Astrocyte (in vitro differentiated cells and primary cell): Measurements from ENCODE around the gene DNAH5. TPM values are rescaled to one million over a fixed set of nuclear protein-coding genes. Genes with fewer than 3 reads are reported as not detected.

ENCODE experiments used
- DNase-seq: peaks from one replicate; pipeline ENCODE4 v3.0.0-alpha.2; 2010; ENCODE audit warnings: low read depth
- FAIRE-seq: peaks from 2 replicates; lab custom pipeline; 2011; peaks lifted over from hg19 to GRCh38; lab: Jason Lieb, UNC
- H2AFZ ChIP-seq: 2 replicates; pipeline ENCODE4 v1.6.0; 2012; ENCODE audit warnings: low read depth, low read length, inconsistent platforms
- H3K27ac ChIP-seq: 2 replicates; pipeline ENCODE4 v1.5.1; 2011; ENCODE audit warnings: low read depth, low read length, inconsistent platforms
- H3K27me3 ChIP-seq: 2 replicates; pipeline ENCODE4 v1.6.0; 2011; ENCODE audit warnings: low read length, inconsistent platforms; ENCODE audit not compliant: insufficient read depth
- H3K36me3 ChIP-seq: 2 replicates; pipeline ENCODE4 v1.5.1; 2011; ENCODE audit warnings: low read length, inconsistent platforms; ENCODE audit not compliant: insufficient read depth
- H3K4me1 ChIP-seq: 2 replicates; pipeline ENCODE4 v1.5.1; 2011; ENCODE audit warnings: low read length, inconsistent platforms; ENCODE audit not compliant: insufficient read depth
- H3K4me2 ChIP-seq: 2 replicates; pipeline ENCODE4 v1.6.0; 2012; ENCODE audit warnings: low read length, inconsistent platforms
- H3K4me3 ChIP-seq: 2 replicates; pipeline ENCODE4 v1.5.1; 2011; ENCODE audit warnings: low read depth, mild to moderate bottlenecking, low read length, inconsistent platforms; ENCODE audit not compliant: insufficient read depth
- H3K79me2 ChIP-seq: 2 replicates; pipeline ENCODE4 v1.6.0; 2012; ENCODE audit warnings: mild to moderate bottlenecking, low read length, inconsistent platforms; ENCODE audit not compliant: insufficient read depth
- H3K9ac ChIP-seq: 2 replicates; pipeline ENCODE4 v1.6.0; 2012; ENCODE audit warnings: mild to moderate bottlenecking, low read length, inconsistent platforms
- H3K9me3 ChIP-seq: 2 replicates; pipeline ENCODE4 v1.5.1; 2012; ENCODE audit warnings: low read depth, mild to moderate bottlenecking, low read length, inconsistent platforms; ENCODE audit not compliant: insufficient read depth
- H4K20me1 ChIP-seq: 2 replicates; pipeline ENCODE4 v1.6.0; 2012; ENCODE audit warnings: low read length, inconsistent platforms; ENCODE audit not compliant: insufficient read depth
- H3K27ac Mint-ChIP-seq: one replicate; pipeline ENCODE4 v1.8.0; 2021; ENCODE audit warnings: mild to moderate bottlenecking, mixed read lengths; ENCODE audit not compliant: unreplicated experiment
- H3K27me3 Mint-ChIP-seq: one replicate; pipeline ENCODE4 v1.8.0; 2021; ENCODE audit warnings: low read depth, mixed read lengths; ENCODE audit not compliant: unreplicated experiment
- H3K36me3 Mint-ChIP-seq: one replicate; pipeline ENCODE4 v1.8.0; 2021; ENCODE audit warnings: low read depth, mixed read lengths; ENCODE audit not compliant: unreplicated experiment
- H3K4me1 Mint-ChIP-seq: one replicate; pipeline ENCODE4 v1.8.0; 2021; ENCODE audit warnings: low read depth, mixed read lengths; ENCODE audit not compliant: unreplicated experiment
- H3K4me3 Mint-ChIP-seq: one replicate; pipeline ENCODE4 v1.8.0; 2021; ENCODE audit warnings: mild to moderate bottlenecking, moderate library complexity, mixed read lengths; ENCODE audit not compliant: unreplicated experiment
- H3K9me3 Mint-ChIP-seq: one replicate; pipeline ENCODE4 v1.8.0; 2021; ENCODE audit warnings: mild to moderate bottlenecking, mixed read lengths; ENCODE audit not compliant: unreplicated experiment
- CTCF ChIP-seq: IDR thresholded peaks from 2 replicates; pipeline ENCODE4 v1.5.1; 2011; ENCODE audit warnings: low read depth, mild to moderate bottlenecking, inconsistent platforms, low read length, moderate library complexity; ENCODE audit not compliant: insufficient read depth
- EZH2 ChIP-seq: IDR thresholded peaks from 2 replicates; pipeline ENCODE4 v1.6.1; 2012; ENCODE audit warnings: mild to moderate bottlenecking, low read length, inconsistent platforms; ENCODE audit not compliant: insufficient read depth
- total RNA-seq: library from RNA; stranded (reverse); gene quantifications from 2 replicates; pipeline ENCODE4 v1.2.1, GENCODE V29; 2021

DNAH5 gene
- total RNA-seq, 1 donor from 2014 or later: 3.4 TPM

- Histone ChIP-seq H3K9ac (no peak overlapping the region), H3K27me3 (no peaks in the 10 kb centered on the region), H3K79me2 (no peaks in the 10 kb centered on the region), H3K9me3 (no peaks in the 10 kb centered on the region), H3K4me3 (no peak overlapping the region), H3K4me1 (no peaks in the 10 kb centered on the region), H3K4me2 (no peak overlapping the region), H3K36me3 (no peaks in the 10 kb centered on the region), H2AFZ (no peak overlapping the region), H3K27ac (no peak overlapping the region), H4K20me1 (no peaks in the 10 kb centered on the region)
- Mint-ChIP-seq H3K27me3 (no peaks in the 10 kb centered on the region), H3K9me3 (no peaks in the 10 kb centered on the region), H3K4me1 (no peaks in the 10 kb centered on the region), H3K4me3 (no peak overlapping the region), H3K27ac (no peak overlapping the region), H3K36me3 (peaks cover 2% of the 10 kb centered on the region)
- no peak for TF ChIP-seq CTCF
- TF ChIP-seq EZH2: no peak
- DNase-seq (no peak), FAIRE-seq (no peak)
These were observed 123.1 kb downstream of the DNAH5 start for GRCh38 chr5:13821366-13821765.

GRCh38 chr5:13816126-13816525, 128.4 kb downstream of the DNAH5 start:
- H3K27ac ChIP-seq: no peak overlapping the region
- H4K20me1 ChIP-seq: no peaks in the 10 kb centered on the region
- FAIRE-seq: no peak
- no peaks in the 10 kb centered on the region for H3K9me3 ChIP-seq
- H3K4me3 Mint-ChIP-seq: no peak overlapping the region
- H3K27me3 ChIP-seq: no peaks in the 10 kb centered on the region
- TF ChIP-seq CTCF: no peak
- TF ChIP-seq EZH2: no peak
- no peaks in the 10 kb centered on the region for H3K9me3 Mint-ChIP-seq
- no peak overlapping the region for H3K27ac Mint-ChIP-seq
- no peaks in the 10 kb centered on the region for H3K27me3 Mint-ChIP-seq
- H3K36me3 Mint-ChIP-seq: no peaks in the 10 kb centered on the region
- no peaks in the 10 kb centered on the region for H3K4me1 Mint-ChIP-seq
- no peaks in the 10 kb centered on the region for H3K36me3 ChIP-seq
- no peak overlapping the region for H3K9ac ChIP-seq
- no peak overlapping the region for H2AFZ ChIP-seq
- DNase-seq: no peak
- H3K4me3 ChIP-seq: no peak overlapping the region
- no peaks in the 10 kb centered on the region for H3K4me1 ChIP-seq
- H3K4me2 ChIP-seq: no peak overlapping the region
- no peaks in the 10 kb centered on the region for H3K79me2 ChIP-seq

DNA sequence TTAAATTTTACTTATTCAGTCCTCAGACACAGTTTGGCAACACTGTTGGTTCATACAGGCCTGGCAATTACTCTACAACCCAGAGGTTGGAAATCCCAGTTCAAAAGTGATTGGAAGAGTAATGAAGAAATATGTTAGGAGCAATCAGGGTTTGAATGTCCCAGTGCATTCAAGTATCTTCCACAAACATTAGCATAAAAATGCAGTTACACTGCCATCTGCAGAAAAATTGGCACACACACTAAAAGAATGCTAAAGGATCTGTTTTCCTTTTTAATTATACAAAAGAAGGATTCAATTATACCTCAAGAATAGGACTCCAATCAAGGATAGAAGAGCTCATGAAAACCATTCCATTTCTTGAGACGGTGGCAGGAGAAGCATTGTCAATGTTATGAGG, 130.2 kb downstream of the DNAH5 start:
- no peaks in the 10 kb centered on the region for H3K27me3 Mint-ChIP-seq
- no peaks in the 10 kb centered on the region for H3K36me3 ChIP-seq
- H3K4me1 Mint-ChIP-seq: no peaks in the 10 kb centered on the region
- H3K4me2 ChIP-seq: no peak overlapping the region
- DNase-seq: no peak
- H3K27me3 ChIP-seq: no peaks in the 10 kb centered on the region
- no peak for FAIRE-seq
- no peak overlapping the region for H2AFZ ChIP-seq
- no peak overlapping the region for H3K4me3 Mint-ChIP-seq
- H3K9ac ChIP-seq: no peak overlapping the region
- no peaks in the 10 kb centered on the region for H3K9me3 Mint-ChIP-seq
- H3K27ac Mint-ChIP-seq: no peak overlapping the region
- no peak overlapping the region for H3K27ac ChIP-seq
- H3K4me1 ChIP-seq: no peaks in the 10 kb centered on the region
- no peaks in the 10 kb centered on the region for H4K20me1 ChIP-seq
- no peak overlapping the region for H3K4me3 ChIP-seq
- TF ChIP-seq CTCF (no peak), EZH2 (no peak)
- no peaks in the 10 kb centered on the region for H3K9me3 ChIP-seq
- no peaks in the 10 kb centered on the region for H3K36me3 Mint-ChIP-seq
- H3K79me2 ChIP-seq: no peaks in the 10 kb centered on the region
